AG09309 (cell line): ENCODE measurements around the gene PLEKHA6.

Experiments
- DNase-seq: peaks from one replicate; pipeline ENCODE4 v3.0.0-alpha.2; 2010; ENCODE audit warnings: low read depth
- H3K4me3 ChIP-seq: 2 replicates; pipeline ENCODE4 v1.5.1; 2011; ENCODE audit warnings: mild to moderate bottlenecking, low read depth, low read length, moderate library complexity; ENCODE audit not compliant: control insufficient read depth
- TF ChIP-seq, protein P1 (sequence below): IDR thresholded peaks from 2 replicates; pipeline ENCODE4 v1.5.1; 2011; ENCODE audit warnings: mild to moderate bottlenecking, low read depth, low read length, inconsistent platforms; ENCODE audit not compliant: insufficient read depth, control insufficient read depth; ENCODE audit errors: missing control alignments

The PLEKHA6 gene

GRCh38 chr1:204338997-204339396, 20.7 kb downstream of the PLEKHA6 start:
- TF ChIP-seq, protein P1, sequence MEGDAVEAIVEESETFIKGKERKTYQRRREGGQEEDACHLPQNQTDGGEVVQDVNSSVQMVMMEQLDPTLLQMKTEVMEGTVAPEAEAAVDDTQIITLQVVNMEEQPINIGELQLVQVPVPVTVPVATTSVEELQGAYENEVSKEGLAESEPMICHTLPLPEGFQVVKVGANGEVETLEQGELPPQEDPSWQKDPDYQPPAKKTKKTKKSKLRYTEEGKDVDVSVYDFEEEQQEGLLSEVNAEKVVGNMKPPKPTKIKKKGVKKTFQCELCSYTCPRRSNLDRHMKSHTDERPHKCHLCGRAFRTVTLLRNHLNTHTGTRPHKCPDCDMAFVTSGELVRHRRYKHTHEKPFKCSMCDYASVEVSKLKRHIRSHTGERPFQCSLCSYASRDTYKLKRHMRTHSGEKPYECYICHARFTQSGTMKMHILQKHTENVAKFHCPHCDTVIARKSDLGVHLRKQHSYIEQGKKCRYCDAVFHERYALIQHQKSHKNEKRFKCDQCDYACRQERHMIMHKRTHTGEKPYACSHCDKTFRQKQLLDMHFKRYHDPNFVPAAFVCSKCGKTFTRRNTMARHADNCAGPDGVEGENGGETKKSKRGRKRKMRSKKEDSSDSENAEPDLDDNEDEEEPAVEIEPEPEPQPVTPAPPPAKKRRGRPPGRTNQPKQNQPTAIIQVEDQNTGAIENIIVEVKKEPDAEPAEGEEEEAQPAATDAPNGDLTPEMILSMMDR = no peak
- H3K4me3 ChIP-seq = no peak overlapping the region
- DNase-seq = no peak

- H3K4me3 ChIP-seq = no peak overlapping the region
- no peak for DNase-seq
- TF ChIP-seq, protein P1 = no peak
These were observed 21.4 kb downstream of the PLEKHA6 start for GRCh38 chr1:204338360-204338759.

- no peak overlapping the region for H3K4me3 ChIP-seq
- DNase-seq = no peak
- TF ChIP-seq, protein P1 = no peak
These were observed 22.1 kb downstream of the PLEKHA6 start for GRCh38 chr1:204337583-204337982.

DNA sequence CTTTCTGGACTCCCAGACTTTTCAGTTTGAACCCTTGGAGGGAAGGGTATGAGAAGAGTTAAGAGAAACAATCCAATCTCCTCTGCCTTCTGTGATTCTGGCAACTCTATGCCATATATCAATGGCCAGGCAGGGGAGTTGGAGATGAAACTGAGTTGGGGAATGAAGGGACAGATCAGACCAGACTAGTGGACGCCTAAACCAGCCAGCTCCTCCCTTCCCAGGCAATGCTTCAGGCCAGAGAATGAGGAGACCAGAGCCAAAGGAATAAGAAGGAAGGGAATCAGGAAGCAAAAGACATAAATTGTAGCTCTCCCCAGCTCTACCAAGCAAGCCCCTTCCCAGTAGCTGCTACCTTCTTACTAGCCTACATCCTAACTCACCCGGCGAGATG, 22.7 kb downstream of the PLEKHA6 start:
- TF ChIP-seq, protein P1 = no peak
- H3K4me3 ChIP-seq = no peak overlapping the region
- no peak for DNase-seq

DNA sequence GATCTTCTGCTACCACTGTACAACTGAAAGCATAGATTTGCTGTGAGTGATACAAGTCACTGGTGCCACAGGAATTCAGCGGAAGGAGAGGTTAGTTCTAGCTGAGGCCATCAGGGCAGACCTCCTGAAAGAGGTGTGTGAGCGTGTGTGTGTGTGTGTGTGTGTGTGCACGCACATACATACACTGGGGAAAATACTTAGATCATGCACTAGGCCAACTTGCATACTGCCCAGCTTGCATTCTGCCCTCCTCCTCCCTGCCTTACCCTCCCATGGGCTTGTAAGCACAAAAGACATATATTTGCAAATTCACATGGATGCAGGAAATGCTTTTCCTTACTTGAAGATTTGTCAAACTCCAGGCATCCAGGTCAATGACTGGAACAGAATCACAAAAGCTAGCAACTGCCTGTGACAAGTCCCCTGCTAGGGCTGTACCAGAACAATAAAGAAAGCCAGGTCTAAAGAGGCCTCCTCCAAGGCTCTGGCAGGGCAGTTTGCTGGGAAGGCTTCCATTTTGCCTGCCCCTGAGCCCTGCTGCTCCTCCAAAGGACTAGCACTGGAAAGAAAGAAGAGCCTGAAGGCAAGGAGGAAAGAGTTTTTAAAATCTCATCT, 23.2 kb downstream of the PLEKHA6 start:
- no peak for DNase-seq
- no peak overlapping the region for H3K4me3 ChIP-seq
- TF ChIP-seq, protein P1 = no peak

GRCh38 chr1:204335533-204335932, 24.2 kb downstream of the PLEKHA6 start:
- no peak overlapping the region for H3K4me3 ChIP-seq
- no peak for DNase-seq
- TF ChIP-seq, protein P1 = no peak
